Measurements from ENCODE around the gene PGS1. TPM values are rescaled to one million over a fixed set of nuclear protein-coding genes. Genes with fewer than 3 reads are reported as not detected.

PGS1 gene
- total RNA-seq, 1 experiment from 2014 or later, result 25.7 TPM

- no peaks in the 10 kb centered on the region for H3K27me3 Mint-ChIP-seq (ENCODE audit: insufficient read depth, unreplicated experiment)
- TF ChIP-seq, protein P1, sequence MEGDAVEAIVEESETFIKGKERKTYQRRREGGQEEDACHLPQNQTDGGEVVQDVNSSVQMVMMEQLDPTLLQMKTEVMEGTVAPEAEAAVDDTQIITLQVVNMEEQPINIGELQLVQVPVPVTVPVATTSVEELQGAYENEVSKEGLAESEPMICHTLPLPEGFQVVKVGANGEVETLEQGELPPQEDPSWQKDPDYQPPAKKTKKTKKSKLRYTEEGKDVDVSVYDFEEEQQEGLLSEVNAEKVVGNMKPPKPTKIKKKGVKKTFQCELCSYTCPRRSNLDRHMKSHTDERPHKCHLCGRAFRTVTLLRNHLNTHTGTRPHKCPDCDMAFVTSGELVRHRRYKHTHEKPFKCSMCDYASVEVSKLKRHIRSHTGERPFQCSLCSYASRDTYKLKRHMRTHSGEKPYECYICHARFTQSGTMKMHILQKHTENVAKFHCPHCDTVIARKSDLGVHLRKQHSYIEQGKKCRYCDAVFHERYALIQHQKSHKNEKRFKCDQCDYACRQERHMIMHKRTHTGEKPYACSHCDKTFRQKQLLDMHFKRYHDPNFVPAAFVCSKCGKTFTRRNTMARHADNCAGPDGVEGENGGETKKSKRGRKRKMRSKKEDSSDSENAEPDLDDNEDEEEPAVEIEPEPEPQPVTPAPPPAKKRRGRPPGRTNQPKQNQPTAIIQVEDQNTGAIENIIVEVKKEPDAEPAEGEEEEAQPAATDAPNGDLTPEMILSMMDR (IDR thresholded peaks at IDR 0.05; ENCODE audit: unreplicated experiment), result no peak
- H3K27ac Mint-ChIP-seq (ENCODE audit: low read depth, unreplicated experiment), result no peak overlapping the region
- DNase-seq (ENCODE audit: unreplicated experiment), result no peak
- no peak overlapping the region for H3K4me3 Mint-ChIP-seq (ENCODE audit: unreplicated experiment)
- peaks cover 11% of the 10 kb centered on the region for H3K36me3 Mint-ChIP-seq (ENCODE audit: insufficient read depth, unreplicated experiment)
- ChIA-PET CTCF (interaction anchor here (0.7 kb wide), 1 partner anchor 189 kb away, joined by 3 read pairs; no protein-coding TSS in a partner anchor), POLR2A (no interaction called here)
- no TSS peak for BruUV-seq (replicated peaks)
- no peaks in the 10 kb centered on the region for H3K9me3 Mint-ChIP-seq (ENCODE audit: unreplicated experiment)
- no peaks in the 10 kb centered on the region for H3K4me1 Mint-ChIP-seq (ENCODE audit: insufficient read depth, unreplicated experiment)
- intact Hi-C loops (cut with micrococcal nuclease), result no loop called here
These were observed 36.0 kb downstream of the PGS1 start for GRCh38 chr17:78414178-78415162.

GRCh38 chr17:78415821-78416711, 37.6 kb downstream of the PGS1 start:
- Mint-ChIP-seq H3K9me3 (ENCODE audit: unreplicated experiment) (no peaks in the 10 kb centered on the region), H3K36me3 (ENCODE audit: insufficient read depth, unreplicated experiment) (peaks cover 17% of the 10 kb centered on the region), H3K27me3 (ENCODE audit: insufficient read depth, unreplicated experiment) (no peaks in the 10 kb centered on the region), H3K4me3 (ENCODE audit: unreplicated experiment) (no peak overlapping the region), H3K27ac (ENCODE audit: low read depth, unreplicated experiment) (no peak overlapping the region), H3K4me1 (ENCODE audit: insufficient read depth, unreplicated experiment) (no peaks in the 10 kb centered on the region)
- intact Hi-C loops (cut with micrococcal nuclease), result no loop called here
- no TSS peak for BruUV-seq (replicated peaks)
- CTCF ChIA-PET, result interaction anchor here (0.6 to 1.3 kb wide), 3 partner anchors 54 to 58 kb away, joined by 3 to 5 read pairs (median 3); no protein-coding TSS in a partner anchor
- TF ChIP-seq, protein P1 (IDR thresholded peaks at IDR 0.05; ENCODE audit: unreplicated experiment), result no peak
- POLR2A ChIA-PET, result no interaction called here
- no peak for DNase-seq (ENCODE audit: unreplicated experiment)

DNA sequence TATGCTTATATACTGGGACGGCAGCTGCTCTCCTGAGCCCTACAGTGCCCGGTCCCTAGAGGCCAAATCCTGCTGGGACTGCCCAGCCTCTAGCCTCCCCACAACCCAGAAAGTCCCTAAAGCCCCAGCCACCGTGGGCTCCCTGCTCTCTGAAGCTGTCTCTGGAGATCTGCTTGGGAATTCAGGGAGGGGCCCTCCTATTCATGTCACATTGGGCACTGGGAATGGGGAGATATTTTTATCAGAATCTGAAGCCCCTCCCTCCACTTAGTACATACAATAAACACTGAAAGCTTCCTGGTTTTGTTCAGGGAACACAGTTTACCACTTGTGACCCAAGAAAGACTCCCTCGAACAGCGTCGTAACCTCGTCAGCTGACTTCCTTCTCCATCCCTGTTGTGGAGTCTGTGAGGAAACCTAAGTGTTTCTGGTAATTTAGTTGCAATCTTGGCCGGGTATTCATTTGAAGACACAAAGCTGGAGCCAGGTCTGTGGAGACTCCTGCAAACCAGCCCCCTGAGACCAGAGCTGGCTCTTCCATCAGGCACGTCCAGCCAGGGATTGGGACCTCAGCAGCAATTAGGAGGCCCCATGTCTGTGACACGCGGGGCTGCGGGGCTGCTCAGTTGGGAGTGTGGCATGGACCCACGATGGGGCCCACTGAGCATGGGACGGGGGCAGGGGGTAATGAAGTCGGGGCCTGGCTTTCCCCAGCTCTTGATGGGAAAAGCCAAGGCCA, 38.5 kb downstream of the PGS1 start:
- TF ChIP-seq, protein P1 (IDR thresholded peaks at IDR 0.05; ENCODE audit: unreplicated experiment), result no peak
- Mint-ChIP-seq H3K36me3 (ENCODE audit: insufficient read depth, unreplicated experiment) (peaks cover 26% of the 10 kb centered on the region), H3K27me3 (ENCODE audit: insufficient read depth, unreplicated experiment) (no peaks in the 10 kb centered on the region), H3K9me3 (ENCODE audit: unreplicated experiment) (no peaks in the 10 kb centered on the region), H3K4me1 (ENCODE audit: insufficient read depth, unreplicated experiment) (no peaks in the 10 kb centered on the region), H3K4me3 (ENCODE audit: unreplicated experiment) (no peak overlapping the region), H3K27ac (ENCODE audit: low read depth, unreplicated experiment) (no peak overlapping the region)
- intact Hi-C loops (cut with micrococcal nuclease), result no loop called here
- ChIA-PET POLR2A (no interaction called here), CTCF (interaction anchor here (0.6 to 1.3 kb wide), 3 partner anchors 55 to 74 kb away, joined by 3 to 5 read pairs (median 3); no protein-coding TSS in a partner anchor)
- no peak for DNase-seq (ENCODE audit: unreplicated experiment)
- no TSS peak for BruUV-seq (replicated peaks)
